T follicular helper cell (primary cell): ENCODE measurements around the gene EPHA1.
"Not testable (repeated sequence)": the region's sequence is repeated elsewhere in the genome, so short reads cannot be mapped to it uniquely, and the experiment has no call there.

Experiments used
- DNase-seq: peaks from one replicate; pipeline ENCODE4 v3.0.0-alpha.2; 2020; ENCODE audit warnings: low read depth

Gene EPHA1

DNA sequence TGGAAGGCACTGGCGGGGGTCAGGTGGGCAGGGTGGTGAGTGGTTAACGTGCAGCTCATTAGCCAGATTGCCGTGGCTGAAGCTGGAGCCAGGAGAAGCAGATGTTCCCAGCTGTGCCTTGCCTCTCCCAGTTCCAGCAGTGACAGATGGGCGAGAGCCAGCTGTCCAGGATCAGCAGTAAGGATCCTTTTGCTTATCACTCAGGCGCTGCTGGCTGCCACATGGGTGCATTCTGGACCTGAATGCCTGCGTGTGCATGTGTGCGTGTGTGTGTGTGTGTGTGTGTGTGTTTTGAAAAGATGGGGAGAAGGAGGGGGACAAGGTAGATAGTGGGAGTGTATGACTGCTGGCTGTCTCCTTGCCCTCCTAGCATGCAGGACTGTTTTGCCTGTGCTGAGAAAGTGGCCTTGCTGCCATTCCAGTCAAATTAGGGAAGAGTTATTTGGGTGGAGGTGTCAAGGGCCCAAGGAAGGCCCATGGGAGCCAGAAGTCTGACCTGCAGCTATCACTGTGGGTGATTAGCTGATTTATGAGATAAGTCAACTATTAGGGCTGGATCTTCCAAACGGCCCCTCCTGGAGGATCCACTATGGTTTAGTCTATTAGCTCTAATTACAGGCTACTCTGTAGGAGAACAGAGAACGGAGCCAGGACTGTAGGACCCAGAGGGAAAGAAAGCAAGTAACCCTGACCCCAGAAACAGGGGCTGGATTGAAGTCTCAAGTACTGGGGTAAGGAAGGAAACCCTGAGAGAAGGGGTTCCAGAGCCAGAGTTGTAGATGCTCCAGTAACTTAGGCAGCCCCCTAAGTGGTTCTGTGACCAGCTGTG lies 3.3 kb downstream of the EPHA1 start:
- no peak for DNase-seq

DNA sequence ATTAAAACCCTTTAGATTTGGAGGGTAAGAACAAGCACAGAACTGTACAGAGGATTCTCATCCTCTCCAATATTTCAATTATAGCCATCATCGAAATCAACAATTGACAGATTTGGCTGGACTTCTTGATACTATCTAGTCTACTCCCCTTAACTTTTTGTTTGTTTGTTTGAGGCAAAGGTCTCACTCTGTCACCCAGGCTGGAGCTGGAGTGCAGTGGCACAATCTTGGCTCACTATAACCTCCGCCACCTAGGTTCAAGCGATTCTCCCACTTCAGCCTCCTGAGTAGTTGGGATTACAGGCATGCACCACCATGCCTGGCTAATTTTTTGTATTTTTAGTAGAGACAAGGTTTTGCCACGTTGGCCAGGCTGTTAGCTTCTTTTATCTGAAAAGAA lies 6.4 kb downstream of the EPHA1 start:
- not testable (repeated sequence) for DNase-seq

DNA sequence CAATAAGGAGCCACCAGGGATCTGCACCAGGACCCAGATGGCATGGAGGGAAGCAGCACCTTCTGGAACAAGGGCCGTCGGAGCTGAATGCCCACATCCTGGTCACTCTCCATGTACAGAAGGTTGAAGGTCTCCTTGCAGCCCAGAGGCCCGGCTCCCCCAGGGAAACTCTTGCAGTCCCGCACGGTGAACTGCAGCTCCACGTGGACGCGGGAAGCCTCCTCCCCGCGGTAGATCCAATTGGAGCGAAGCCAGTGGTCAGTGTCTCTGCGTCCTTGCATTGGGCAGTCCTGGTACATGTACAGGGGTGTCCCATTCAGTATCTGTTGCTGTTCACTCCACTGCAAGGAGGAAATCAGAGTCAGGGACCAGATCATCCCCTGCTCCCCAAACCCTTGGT lies 7.4 kb downstream of the EPHA1 start:
- DNase-seq, result no peak

DNA sequence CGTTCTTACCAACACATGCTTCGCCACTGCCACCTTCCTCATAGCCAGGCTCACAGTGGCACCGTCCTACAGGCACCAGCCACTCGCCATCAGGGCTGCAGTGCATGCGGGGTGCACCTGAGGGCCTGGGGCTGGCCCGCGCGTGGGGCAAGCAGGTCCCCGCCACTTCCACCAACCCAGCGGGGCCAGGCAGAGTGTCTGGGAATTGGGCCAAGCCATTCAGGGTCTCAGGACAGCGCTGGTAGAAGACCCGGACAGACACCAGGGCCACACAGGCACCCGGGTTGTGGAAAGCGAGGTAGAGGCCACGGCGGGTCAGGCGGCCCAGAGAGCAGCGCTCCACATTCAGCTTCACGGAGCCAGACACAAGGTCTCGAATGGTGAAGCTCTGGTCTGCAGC lies 9.0 kb downstream of the EPHA1 start:
- DNase-seq, result no peak

DNA sequence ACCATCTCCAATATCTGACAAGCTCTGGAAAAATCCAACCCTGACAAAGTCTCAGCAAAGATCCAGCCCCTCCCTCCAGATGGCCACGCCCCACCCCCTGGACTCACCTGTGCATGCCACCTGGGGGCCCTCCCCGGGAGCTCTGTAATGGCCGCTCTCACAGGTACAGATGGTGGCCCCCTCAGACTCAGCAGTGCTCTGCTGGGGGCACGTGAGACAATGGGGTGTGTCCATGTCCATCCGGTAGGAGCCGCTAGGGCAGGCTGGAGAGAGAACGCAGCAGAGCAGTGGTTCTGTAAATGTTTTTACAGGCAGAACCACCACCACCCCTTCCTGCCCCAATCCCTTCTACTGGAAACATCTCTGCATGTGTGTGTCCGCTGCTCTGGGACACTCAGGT lies 9.5 kb downstream of the EPHA1 start:
- DNase-seq, result no peak

DNA sequence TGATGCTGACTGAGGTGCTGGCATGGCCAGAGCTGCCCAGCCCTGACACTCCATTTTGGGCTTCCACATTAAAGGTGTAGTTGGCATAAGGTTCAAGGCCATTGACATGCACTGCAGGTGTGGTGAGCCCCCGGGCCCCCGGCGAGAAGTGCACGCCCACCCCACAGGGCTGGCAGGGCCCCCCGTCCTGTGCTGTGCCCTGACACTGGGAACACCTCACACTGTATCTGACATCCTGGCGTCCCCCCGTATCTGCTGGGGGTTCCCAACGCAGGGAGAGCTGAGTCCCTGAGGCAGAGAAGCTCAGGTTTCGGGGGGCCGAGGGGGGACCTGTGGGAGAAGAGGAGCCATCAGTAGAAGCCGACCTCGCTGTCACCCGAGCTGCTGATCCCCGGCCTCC lies 10.0 kb downstream of the EPHA1 start:
- no peak for DNase-seq

DNA sequence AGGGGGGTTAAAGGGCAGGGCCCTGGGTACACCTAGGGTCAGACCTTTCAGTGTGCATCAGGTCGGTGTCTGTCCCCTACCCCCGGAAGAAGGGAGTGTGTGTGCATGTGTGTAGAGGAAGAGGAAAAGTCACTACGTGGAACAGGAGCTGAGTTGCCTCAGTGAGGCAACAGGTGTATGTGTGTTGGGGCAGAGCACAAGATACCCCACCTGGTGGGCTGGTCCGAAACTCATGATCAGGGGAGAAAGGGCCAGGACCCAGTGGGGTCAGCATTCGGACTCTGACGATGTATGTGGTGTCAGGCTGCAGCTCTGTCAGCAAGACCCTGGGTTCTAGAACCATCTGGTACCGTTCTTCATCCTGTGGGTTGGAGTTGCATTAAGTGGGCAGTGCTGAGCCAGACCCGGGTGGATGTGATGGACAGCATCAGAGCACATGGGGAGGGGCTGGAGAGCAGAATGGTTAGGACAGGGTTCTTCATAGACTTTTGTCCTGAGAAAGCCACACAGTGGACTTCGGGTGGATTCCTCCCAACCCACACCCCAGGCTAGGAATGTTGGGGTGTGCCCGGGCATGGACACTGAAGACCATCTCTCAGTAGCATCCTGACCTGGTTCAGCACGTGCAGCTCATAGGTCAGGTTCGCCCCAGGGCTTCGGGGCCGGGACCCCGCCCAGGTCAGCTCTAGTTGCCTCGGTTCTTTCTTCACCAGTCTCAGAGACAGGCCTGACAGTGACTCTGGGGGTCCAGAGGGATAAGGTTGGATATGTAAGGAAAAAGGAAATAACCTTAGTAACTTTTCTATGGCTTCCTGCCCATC lies 10.7 kb downstream of the EPHA1 start:
- no peak for DNase-seq

DNA sequence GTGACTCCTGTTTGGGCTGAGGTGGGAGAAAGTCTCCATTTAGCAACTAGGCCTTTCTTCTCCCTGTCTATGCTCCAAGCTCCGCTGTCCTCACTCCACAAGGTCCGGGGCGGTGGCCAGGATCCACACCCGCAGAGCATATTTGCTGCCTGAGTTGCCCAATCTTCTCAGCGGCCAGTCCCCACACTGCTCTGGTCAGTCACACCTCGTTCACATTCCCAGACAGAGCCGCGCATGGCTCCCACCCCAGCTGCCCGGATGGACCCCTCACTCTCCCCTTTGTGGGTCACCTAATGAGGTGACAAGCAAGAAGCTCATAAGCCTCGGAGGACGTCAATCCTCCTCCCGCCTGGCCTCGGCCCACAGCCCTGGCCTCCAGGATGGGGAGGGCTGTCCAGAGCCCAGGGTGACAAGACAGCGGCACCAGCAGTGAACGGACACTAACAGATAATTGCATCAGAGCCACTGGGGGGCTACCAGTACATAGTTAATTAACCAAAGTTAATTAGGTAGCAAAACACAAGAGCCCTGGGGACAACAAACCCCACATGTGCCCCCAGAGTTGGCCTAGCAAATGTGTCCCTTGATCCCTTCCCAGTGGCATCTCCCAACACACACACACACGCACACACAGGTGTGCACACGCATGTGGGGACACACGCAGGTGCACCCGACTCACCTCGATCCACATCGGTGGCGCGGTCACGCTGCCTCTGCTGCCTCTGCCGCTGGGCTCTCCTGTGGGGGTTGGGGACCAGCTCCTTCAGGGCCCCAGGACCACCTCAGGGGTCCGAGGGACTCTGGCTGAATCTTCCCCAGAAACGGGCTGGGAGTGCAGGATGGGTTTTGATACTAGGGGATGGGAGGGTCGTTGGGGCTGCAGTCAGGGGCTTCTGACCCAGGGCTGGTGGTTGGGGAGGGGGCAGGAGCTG lies 11.8 kb downstream of the EPHA1 start:
- no peak for DNase-seq

DNA sequence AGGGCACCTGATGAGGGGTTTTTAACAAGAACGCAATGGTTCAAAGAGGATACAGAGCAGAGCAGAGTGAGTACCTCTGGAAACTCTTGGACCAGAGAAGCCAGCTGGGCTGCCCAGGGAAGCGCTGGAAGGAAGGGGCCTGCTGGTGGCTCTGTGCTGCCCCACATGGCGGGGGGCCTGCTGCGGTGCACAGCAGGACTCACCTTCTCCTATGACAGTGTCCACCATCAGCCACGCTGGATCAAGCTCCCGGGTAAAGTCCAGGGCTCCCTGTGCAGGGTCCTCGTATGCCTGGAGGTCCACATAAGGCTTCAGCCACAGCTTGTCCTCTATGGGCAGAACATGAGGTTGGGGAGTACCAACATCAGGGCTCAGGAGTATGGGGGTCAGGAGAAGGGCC lies 12.5 kb downstream of the EPHA1 start:
- no peak for DNase-seq

DNA sequence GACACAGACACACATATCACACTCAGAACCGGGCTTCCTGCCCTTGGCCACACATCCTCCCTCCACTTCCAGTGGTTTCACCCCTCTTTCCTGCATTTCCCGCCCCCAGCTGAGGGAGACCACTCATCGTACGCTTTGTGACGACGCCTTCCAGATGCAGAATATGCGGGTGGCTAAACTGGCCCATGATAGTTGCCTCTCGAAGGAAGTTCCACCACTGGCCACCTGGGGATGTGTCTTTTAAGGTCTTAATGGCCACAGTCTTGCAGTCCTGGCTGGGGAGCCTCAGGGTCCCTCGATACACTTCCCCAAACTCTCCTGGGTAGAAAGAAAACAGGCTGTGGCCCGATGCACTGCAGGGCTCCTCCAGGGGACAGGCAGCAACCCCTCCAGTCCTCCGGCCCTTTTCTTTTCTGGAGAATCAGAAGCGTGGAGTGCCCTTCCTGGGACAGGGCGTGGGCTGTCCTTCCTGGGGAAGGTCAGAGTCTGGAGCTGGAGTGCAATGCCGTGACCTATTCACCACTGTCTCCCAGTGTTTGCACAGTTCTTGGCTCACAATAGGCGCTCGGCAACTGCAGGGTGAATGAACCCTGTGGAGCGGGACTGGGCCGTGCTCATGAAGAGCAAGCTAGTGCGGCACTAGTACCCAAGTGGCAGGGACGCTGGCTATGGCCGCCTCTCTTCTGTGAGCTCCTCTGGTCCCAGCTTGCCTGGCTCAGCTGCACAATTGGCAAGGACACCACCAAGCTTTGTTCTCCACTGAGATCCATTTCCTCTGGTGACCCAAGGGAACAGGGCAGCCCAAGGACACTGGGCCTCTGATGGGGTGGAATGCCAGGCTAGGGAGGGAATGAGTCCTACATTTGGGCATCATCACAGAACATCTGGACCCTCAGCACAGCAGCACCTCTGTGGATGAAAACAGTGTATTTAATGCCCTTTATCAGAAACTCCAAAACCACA lies 13.2 kb downstream of the EPHA1 start:
- DNase-seq, result no peak

DNA sequence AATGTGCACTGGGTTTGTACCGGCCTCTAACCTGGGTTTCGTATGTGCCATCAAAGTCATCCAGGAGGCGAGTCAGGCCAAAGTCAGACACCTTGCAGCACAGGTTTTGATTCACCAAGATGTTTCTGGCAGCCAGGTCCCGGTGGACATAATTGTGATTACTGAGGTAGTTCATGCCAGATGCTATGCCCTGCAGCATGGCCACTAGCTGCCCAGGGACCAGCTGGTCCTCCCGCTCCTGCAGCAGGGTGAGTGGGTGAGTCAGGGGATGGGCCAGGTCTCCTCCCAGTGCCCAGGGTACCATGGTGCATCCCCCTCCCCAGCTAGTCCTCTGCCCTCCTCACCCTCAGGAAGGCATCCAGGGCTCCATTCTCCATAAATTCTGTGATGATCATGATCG lies 13.9 kb downstream of the EPHA1 start:
- DNase-seq, result no peak

DNA sequence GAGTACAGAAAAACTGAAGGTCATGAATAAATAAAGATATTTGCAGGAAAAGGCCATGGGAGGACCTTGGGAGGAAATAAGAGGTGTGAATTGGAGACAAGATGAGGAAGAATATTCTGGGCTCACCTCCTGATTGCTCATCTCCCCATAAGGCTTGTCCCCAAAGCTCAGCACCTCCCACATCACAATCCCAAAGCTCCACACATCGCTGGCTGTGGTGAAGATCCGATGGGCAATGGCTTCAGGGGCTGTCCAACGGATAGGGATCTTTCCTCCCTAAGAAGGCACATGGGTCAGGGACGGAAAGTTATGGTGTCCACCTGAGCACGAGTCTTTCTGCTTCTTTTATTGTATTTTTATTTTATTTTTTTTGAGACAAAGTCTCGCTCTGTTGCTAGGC lies 14.6 kb downstream of the EPHA1 start:
- DNase-seq, result no peak

DNA sequence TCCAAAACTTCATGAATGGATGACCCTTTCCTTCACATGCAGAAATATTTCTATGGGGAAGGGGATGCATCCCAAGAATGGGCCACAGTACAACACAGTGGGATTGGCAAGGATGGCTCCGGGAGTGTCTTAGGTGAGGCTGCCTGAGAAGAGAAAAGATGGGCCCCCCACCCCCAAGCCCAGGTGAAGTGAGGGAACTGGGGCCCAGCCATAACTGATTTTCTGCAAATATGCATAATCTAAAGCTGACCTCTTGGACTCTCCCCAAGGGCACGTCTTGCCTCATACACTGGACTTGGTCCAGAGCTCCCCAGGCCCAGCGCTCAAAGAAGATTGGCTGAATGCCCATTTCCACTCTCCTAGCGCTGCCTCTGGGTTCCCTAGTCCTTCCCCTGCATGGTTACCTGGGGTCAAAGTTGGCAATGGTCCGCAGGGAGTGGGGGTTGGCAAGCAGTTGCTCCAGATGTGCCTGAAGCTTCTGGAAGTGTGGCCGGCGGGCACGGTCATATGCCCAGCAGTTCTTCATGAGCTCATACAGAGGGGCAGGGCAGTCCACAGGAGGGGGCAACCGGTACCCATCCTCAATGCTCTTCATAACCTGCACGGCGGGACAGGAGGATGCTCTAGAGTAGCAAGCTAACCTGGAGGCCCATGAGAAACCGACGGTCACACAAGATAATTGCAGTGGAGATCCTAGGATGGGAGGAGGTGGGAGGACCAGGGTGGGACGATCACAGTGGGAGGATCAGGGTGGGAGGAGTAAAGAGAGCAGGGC lies 15.2 kb downstream of the EPHA1 start:
- DNase-seq, result no peak

DNA sequence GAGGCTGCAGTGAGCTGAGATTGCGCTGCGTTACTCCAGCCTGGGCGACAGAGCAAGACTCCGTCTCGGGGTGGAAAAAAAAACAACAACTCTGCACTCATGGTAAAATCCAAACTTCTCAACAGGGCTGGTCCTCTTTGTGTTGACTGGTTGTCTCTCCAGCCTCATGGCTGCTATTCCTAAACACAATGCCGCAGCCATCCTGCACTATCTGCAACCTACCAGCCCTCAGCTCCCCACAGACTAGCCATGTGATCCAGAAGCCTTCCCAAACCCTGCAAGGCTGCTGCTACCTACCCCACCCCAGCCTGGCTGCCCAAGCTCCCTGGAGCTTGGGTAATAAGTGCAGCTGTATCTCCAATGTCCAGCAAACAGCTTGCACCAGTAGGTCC lies 15.8 kb downstream of the EPHA1 start:
- no peak for DNase-seq

DNA sequence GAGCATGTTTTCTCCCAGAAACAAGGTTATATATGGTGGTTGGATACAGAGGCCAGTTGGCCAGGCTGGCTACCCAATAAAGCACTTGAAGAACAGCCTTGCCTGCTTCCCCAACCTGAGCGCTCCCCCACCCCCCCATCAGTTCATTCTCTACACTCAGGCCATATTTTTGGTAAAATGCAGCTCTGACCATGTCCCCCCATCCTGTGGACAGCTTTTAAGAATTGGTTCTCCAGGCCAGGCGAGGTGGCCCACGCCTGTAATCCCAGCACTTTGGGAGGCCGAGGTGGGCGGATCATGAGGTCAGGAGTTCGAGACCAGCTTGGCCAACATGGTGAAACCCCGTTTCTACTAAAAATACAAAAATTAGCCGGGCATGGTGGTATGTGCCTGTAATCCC lies 16.2 kb downstream of the EPHA1 start:
- DNase-seq, result not testable (repeated sequence)

DNA sequence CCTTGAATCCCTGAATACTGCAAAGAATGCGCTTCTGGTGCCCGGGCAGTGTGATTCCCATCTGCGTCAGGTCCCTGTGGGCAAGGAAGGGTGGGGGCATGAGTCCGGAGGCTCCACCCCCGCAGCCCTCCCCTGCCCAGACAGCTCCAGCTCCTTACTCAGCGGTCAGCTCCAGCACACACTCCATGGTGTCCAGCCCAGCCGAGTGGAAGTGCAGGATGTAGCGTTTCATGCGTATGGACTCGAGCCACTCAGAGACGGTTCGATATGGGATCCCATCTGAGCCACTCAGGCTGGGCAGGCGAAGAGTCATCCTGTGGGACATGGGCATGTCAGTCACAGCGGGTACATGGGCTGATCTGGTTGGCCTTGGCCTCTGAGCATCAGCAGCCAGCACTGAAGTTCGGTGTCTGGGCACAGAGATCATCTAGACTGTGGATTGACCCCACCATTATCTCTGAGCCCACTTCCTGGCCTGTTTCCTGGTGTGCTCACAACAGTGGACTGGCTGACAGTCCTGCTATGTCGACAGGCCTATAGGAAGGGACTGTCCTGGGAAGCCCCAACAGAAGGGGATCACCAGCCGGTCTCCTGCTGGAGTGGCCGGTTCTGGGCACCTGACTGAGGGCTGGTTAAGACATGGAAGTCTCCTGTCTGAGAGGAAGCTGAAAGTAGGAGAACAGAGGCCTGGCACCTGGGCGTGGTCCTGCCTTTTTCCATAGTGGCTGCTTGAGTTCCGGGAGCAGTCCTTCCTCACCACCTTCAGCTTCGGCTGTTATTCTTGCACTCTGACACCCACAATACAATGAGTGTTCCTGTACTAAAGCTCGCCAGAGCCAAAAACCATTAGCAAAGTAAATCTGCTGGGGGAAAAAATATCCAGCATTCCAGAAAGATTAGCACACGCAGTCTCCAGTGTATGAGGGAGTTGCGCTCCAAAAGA lies 16.9 kb downstream of the EPHA1 start:
- no peak for DNase-seq

DNA sequence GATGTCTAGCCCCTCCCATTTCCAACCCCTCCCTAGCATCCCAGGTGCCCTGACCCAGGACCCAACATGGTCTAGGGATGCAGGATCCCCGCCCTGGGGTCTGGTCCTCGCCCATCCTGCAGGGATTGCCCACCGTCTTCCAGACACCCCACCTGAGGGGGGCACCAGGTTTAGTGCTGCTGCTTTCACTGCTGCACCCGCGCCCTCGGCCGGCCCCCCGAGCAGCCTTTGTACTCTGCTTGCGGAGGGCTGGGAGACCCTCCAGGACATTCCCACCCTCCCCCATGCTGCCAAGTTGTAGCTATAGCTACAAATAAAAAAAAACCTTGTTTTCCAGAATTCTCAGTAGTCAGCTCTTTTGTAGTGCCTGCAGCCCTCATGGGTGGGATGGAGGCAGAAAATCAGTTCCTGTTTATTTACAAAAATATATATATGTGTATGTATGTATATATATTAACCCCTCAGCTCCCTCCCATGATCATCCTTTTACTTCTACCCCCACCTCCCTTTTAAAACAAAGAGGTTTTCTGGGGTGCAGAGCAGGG lies 17.8 kb downstream of the EPHA1 start:
- DNase-seq, result no peak

DNA sequence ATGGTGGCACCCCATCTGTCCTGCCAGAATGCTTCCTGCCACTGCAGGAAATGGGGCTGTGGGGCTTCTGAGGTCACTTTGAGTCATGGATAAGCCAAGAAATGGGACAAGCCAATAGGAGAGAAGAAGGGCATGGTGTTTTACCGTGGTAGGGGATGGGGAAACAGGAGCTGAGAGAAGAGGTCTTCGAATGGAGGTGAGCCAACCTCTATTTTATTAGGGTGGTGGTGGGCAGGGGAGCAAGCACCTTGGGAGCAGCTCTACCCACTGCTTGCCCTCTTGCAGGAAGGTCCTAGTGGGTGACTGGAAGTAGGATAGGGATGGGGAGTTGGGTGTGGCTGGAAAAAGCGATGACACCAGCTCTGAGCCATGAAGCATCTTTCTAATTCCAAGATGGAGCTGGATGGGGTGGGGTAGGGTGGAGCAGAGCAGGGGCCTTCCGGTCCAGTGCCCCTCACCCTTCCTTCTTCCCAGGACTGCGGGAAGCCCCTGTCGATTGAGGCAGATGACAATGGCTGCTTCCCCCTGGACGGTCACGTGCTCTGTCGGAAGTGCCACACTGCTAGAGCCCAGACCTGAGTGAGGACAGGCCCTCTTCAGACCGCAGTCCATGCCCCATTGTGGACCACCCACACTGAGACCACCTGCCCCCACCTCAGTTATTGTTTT lies 18.4 kb downstream of the EPHA1 start:
- DNase-seq, result no peak
